ENCODE data around the gene PPM1F.

The PPM1F gene

GRCh38 chr22:21927174-21927823 is 25.3 kb downstream of the PPM1F start:
- no peak for DNase-seq (ENCODE audit: low read depth, low spot score)
- Histone ChIP-seq H3K36me3 (ENCODE audit: insufficient read depth, low read length) (peaks cover 4% of the 10 kb centered on the region; the same call in 1 of the 2 replicates), H3K4me3 (no peak overlapping the region), H3K27ac (no peak overlapping the region), H3K9ac (ENCODE audit: insufficient read length) (no peak overlapping the region), H3K9me3 (ENCODE audit: low read depth, low read length) (no peaks in the 10 kb centered on the region)
- no peak for TF ChIP-seq FOXP2 (optimal IDR thresholded peaks at IDR 0.05; ENCODE audit: control extremely low read depth, extremely low read length, insufficient read depth)
- no peak for TF ChIP-seq POLR2AphosphoS5 (IDR thresholded peaks at IDR 0.05; ENCODE audit: borderline replicate concordance, low read depth, low read length)
- TF ChIP-seq EZH2 (IDR thresholded peaks at IDR 0.05), result no peak

- Histone ChIP-seq H3K9ac (ENCODE audit: insufficient read length) (no peak overlapping the region), H3K4me3 (no peak overlapping the region), H3K9me3 (ENCODE audit: low read depth, low read length) (no peaks in the 10 kb centered on the region), H3K27ac (no peak overlapping the region), H3K36me3 (ENCODE audit: insufficient read depth, low read length) (peaks cover 4% of the 10 kb centered on the region; the same call in 1 of the 2 replicates)
- no peak for DNase-seq (ENCODE audit: low read depth, low spot score)
- no peak for TF ChIP-seq POLR2AphosphoS5 (IDR thresholded peaks at IDR 0.05; ENCODE audit: borderline replicate concordance, low read depth, low read length)
- TF ChIP-seq FOXP2 (optimal IDR thresholded peaks at IDR 0.05; ENCODE audit: control extremely low read depth, extremely low read length, insufficient read depth), result no peak
- TF ChIP-seq EZH2 (IDR thresholded peaks at IDR 0.05), result no peak
These were observed 25.9 kb downstream of the PPM1F start for GRCh38 chr22:21926728-21927127.

GRCh38 chr22:21923163-21923561 is 29.5 kb downstream of the PPM1F start:
- Histone ChIP-seq H3K27ac (no peak overlapping the region), H3K4me3 (no peak overlapping the region), H3K9ac (ENCODE audit: insufficient read length) (no peak overlapping the region), H3K36me3 (ENCODE audit: insufficient read depth, low read length) (no peaks in the 10 kb centered on the region), H3K9me3 (ENCODE audit: low read depth, low read length) (no peaks in the 10 kb centered on the region)
- TF ChIP-seq POLR2AphosphoS5 (IDR thresholded peaks at IDR 0.05; ENCODE audit: borderline replicate concordance, low read depth, low read length) (no peak), EZH2 (IDR thresholded peaks at IDR 0.05) (no peak), FOXP2 (optimal IDR thresholded peaks at IDR 0.05; ENCODE audit: control extremely low read depth, extremely low read length, insufficient read depth) (no peak)
- DNase-seq (ENCODE audit: low read depth, low spot score), result no peak

GRCh38 chr22:21922370-21923162 is 30.1 kb downstream of the PPM1F start:
- Histone ChIP-seq H3K4me3 (no peak overlapping the region), H3K36me3 (ENCODE audit: insufficient read depth, low read length) (no peaks in the 10 kb centered on the region), H3K9ac (ENCODE audit: insufficient read length) (no peak overlapping the region), H3K27ac (no peak overlapping the region), H3K9me3 (ENCODE audit: low read depth, low read length) (no peaks in the 10 kb centered on the region)
- DNase-seq (ENCODE audit: low read depth, low spot score), result no peak
- TF ChIP-seq POLR2AphosphoS5 (IDR thresholded peaks at IDR 0.05; ENCODE audit: borderline replicate concordance, low read depth, low read length) (no peak), FOXP2 (optimal IDR thresholded peaks at IDR 0.05; ENCODE audit: control extremely low read depth, extremely low read length, insufficient read depth) (no peak), EZH2 (IDR thresholded peaks at IDR 0.05) (no peak)

GRCh38 chr22:21921729-21922128 is 30.9 kb downstream of the PPM1F start:
- no peaks in the 10 kb centered on the region for H3K36me3 ChIP-seq (ENCODE audit: insufficient read depth, low read length)
- no peak overlapping the region for H3K9ac ChIP-seq (ENCODE audit: insufficient read length)
- DNase-seq (ENCODE audit: low read depth, low spot score), result no peak
- no peak overlapping the region for H3K4me3 ChIP-seq
- H3K27ac ChIP-seq, result no peak overlapping the region
- no peaks in the 10 kb centered on the region for H3K9me3 ChIP-seq (ENCODE audit: low read depth, low read length)
- TF ChIP-seq EZH2 (IDR thresholded peaks at IDR 0.05) (no peak), POLR2AphosphoS5 (IDR thresholded peaks at IDR 0.05; ENCODE audit: borderline replicate concordance, low read depth, low read length) (no peak), FOXP2 (optimal IDR thresholded peaks at IDR 0.05; ENCODE audit: control extremely low read depth, extremely low read length, insufficient read depth) (no peak)

GRCh38 chr22:21921184-21921721 is 31.4 kb downstream of the PPM1F start:
- Histone ChIP-seq H3K27ac (no peak overlapping the region), H3K9me3 (ENCODE audit: low read depth, low read length) (no peaks in the 10 kb centered on the region), H3K4me3 (no peak overlapping the region), H3K36me3 (ENCODE audit: insufficient read depth, low read length) (no peaks in the 10 kb centered on the region), H3K9ac (ENCODE audit: insufficient read length) (no peak overlapping the region)
- no peak for TF ChIP-seq EZH2 (IDR thresholded peaks at IDR 0.05)
- no peak for TF ChIP-seq FOXP2 (optimal IDR thresholded peaks at IDR 0.05; ENCODE audit: control extremely low read depth, extremely low read length, insufficient read depth)
- no peak for TF ChIP-seq POLR2AphosphoS5 (IDR thresholded peaks at IDR 0.05; ENCODE audit: borderline replicate concordance, low read depth, low read length)
- no peak for DNase-seq (ENCODE audit: low read depth, low spot score)

- Histone ChIP-seq H3K9ac (ENCODE audit: insufficient read length) (no peak overlapping the region), H3K27ac (no peak overlapping the region), H3K9me3 (ENCODE audit: low read depth, low read length) (no peaks in the 10 kb centered on the region), H3K36me3 (ENCODE audit: insufficient read depth, low read length) (no peaks in the 10 kb centered on the region), H3K4me3 (no peak overlapping the region)
- TF ChIP-seq FOXP2 (optimal IDR thresholded peaks at IDR 0.05; ENCODE audit: control extremely low read depth, extremely low read length, insufficient read depth), result no peak
- no peak for TF ChIP-seq POLR2AphosphoS5 (IDR thresholded peaks at IDR 0.05; ENCODE audit: borderline replicate concordance, low read depth, low read length)
- no peak for TF ChIP-seq EZH2 (IDR thresholded peaks at IDR 0.05)
- no peak for DNase-seq (ENCODE audit: low read depth, low spot score)
These were observed 32.1 kb downstream of the PPM1F start for GRCh38 chr22:21920341-21921183.

All from SK-N-MC (cell line).